Lower leg skin (tissue), 3 donors: ENCODE results near the gene APEH.

Source experiments
- POLR2A ChIP-seq, 2 donors: fragments of 450-650 bp; IDR thresholded peaks; one replicate each; pipeline ENCODE4 v1.6.1; 2016 to 2017; ENCODE audit warnings: antibody characterized with exemption in 2 of 2, mild to moderate bottlenecking in 1 of 2, moderate library complexity in 1 of 2
- TF ChIP-seq, protein P1 (sequence below), 3 donors: fragments of 450-650 bp; IDR thresholded peaks; one replicate each; pipeline ENCODE4 v1.5.1; 2016; ENCODE audit warnings: antibody characterized with exemption in 3 of 3, mild to moderate bottlenecking in 3 of 3, moderate library complexity in 2 of 3

DNA sequence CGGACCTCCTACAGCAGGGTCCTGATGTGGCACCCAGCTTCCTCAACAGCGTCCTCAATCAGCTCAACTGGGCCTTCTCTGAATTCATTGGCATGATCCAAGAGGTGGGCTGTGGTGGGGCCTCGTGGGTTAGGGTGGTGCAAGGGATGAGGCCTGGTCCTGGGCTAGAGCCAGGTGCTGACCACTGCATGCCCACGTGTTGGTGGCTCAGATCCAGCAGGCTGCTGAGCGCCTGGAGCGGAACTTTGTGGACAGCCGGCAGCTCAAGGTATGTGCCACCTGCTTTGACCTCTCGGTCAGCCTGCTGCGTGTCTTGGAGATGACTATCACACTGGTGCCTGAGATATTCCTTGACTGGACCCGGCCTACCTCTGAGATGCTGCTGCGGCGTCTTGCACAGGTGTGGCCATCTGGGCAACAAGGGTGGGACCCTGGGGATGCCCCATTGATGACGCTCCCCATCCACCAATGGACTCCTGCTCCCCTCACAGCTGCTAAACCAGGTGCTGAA, 41.5 kb downstream of the APEH start:
- TF ChIP-seq, protein P1, sequence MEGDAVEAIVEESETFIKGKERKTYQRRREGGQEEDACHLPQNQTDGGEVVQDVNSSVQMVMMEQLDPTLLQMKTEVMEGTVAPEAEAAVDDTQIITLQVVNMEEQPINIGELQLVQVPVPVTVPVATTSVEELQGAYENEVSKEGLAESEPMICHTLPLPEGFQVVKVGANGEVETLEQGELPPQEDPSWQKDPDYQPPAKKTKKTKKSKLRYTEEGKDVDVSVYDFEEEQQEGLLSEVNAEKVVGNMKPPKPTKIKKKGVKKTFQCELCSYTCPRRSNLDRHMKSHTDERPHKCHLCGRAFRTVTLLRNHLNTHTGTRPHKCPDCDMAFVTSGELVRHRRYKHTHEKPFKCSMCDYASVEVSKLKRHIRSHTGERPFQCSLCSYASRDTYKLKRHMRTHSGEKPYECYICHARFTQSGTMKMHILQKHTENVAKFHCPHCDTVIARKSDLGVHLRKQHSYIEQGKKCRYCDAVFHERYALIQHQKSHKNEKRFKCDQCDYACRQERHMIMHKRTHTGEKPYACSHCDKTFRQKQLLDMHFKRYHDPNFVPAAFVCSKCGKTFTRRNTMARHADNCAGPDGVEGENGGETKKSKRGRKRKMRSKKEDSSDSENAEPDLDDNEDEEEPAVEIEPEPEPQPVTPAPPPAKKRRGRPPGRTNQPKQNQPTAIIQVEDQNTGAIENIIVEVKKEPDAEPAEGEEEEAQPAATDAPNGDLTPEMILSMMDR (IDR thresholded peaks at IDR 0.05), result no peak
- TF ChIP-seq POLR2A (IDR thresholded peaks at IDR 0.05), result no peak
